GM12864 (cell line): Measurements from ENCODE around the gene CPEB4.

Experiments used
- DNase-seq: peaks from one replicate; pipeline ENCODE4 v3.0.0-alpha.2; 2011; ENCODE audit warnings: low read depth
- H3K4me3 ChIP-seq: 2 replicates; pipeline ENCODE4 v1.5.1; 2011; ENCODE audit warnings: mild to moderate bottlenecking, low read depth, low read length, control low read depth
- TF ChIP-seq, protein P1 (sequence below): IDR thresholded peaks from 2 replicates; pipeline ENCODE4 v1.5.1; 2011; ENCODE audit warnings: low read depth, mild to moderate bottlenecking, moderate library complexity, low read length, control low read depth, inconsistent platforms; ENCODE audit errors: missing control alignments

Gene CPEB4

DNA sequence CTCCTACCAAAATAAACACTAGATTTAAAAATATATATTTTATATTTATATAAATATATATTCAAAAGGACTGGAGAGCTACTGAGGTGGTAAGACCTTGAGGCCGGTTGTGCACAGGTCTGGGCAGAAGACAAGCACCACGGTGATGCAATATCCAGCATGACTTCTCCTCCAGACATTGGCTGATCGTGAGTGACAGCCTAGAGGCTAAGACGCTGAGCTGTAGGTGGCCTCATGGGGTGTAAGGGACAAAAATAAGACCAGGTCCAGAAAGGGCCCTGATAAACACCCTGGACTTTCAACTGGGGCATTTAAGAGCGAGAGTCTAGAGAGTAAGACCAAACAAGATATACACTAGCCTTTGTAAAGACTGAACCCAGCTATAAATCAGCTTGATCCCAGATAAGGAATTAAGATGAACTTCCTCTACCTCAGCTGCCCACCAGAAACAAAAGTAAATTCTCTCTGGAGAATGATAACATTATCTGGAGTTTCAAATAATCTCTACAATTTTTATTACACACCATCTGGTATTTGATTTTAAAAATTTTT is 86.6 kb downstream of the CPEB4 start:
- TF ChIP-seq, protein P1, sequence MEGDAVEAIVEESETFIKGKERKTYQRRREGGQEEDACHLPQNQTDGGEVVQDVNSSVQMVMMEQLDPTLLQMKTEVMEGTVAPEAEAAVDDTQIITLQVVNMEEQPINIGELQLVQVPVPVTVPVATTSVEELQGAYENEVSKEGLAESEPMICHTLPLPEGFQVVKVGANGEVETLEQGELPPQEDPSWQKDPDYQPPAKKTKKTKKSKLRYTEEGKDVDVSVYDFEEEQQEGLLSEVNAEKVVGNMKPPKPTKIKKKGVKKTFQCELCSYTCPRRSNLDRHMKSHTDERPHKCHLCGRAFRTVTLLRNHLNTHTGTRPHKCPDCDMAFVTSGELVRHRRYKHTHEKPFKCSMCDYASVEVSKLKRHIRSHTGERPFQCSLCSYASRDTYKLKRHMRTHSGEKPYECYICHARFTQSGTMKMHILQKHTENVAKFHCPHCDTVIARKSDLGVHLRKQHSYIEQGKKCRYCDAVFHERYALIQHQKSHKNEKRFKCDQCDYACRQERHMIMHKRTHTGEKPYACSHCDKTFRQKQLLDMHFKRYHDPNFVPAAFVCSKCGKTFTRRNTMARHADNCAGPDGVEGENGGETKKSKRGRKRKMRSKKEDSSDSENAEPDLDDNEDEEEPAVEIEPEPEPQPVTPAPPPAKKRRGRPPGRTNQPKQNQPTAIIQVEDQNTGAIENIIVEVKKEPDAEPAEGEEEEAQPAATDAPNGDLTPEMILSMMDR: no peak
- no peak overlapping the region for H3K4me3 ChIP-seq
- no peak for DNase-seq

- no peak for DNase-seq
- TF ChIP-seq, protein P1: no peak
- no peak overlapping the region for H3K4me3 ChIP-seq
Observed at GRCh38 chr5:173981185-173981761, 93.1 kb downstream of the CPEB4 start.

DNA sequence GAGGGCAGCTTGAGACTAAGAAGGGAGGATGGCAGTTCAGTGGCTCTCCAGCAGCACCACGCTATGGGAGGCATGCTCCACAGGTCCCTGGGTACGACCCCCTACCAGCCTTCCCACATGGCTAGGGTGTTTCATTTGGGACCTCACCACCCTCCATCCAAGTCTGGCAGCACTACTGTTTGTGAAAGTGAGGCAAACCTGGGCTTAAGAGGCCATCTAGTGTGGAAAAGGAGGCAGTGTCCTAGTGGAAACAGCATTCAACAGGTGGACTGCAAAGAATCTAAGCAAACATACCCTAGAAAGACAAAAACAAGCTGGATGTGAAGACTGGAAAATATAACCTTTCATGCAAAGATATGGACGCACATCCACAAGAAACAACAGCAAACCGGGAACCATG is 96.1 kb downstream of the CPEB4 start:
- no peak for DNase-seq
- H3K4me3 ChIP-seq: no peak overlapping the region
- TF ChIP-seq, protein P1: peak; percentile 38

DNA sequence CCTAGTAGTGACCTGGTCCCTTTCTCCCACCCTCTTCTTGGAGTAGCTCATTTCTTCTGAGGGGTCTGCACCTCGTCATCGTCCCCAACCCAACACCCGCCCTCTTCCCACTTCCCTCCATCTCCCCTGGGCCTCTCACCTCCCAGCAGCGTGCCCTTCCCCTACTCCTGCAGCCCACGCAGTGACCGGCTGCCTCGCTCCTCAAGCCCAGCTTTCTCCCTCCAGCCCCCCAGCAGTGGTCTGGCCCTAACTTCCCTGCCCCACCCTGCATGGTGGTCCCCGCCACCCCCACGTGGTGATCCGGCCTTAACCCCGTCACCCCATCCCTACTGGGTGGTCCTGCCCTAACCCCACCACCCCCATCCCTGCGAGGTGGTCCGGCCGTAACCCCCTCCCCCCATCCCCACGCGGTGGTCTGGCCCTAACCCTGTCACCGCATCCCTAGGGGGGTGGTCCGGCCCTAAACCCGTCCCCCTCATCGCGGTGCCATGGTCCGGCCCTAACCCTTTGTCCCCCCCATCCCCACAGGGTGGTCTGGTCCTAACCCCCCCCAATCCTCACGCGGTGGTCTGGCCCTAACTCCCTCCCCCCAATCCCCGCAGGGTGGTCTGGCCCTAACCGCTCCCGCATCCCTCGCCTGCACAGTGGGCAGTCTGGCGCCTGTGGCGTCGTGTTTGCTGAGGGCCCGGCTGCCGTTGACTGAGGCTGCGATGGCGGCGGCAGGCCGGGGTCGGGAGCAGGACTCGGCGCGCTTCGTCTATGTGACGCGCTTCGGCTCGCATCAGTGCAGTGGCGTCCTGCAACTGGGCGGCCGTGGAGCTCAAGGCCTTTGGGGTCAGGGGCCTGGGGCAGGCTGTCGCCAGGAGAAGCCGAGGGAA is 100.6 kb downstream of the CPEB4 start, which contains the start of gene C5orf47:
Gene C5orf47, plus strand, starts transcription at position 617 of the 878 bp plus-strand sequence. Its CDS starts 94 bp downstream, at position 711.
- H3K4me3 ChIP-seq: no peak within 1 kb of the TSS
- DNase-seq: no peak
- TF ChIP-seq, protein P1: no peak

- H3K4me3 ChIP-seq: no peak overlapping the region
- no peak for DNase-seq
- TF ChIP-seq, protein P1: no peak
Observed at GRCh38 chr5:173989432-173990082, 101.4 kb downstream of the CPEB4 start.

DNA sequence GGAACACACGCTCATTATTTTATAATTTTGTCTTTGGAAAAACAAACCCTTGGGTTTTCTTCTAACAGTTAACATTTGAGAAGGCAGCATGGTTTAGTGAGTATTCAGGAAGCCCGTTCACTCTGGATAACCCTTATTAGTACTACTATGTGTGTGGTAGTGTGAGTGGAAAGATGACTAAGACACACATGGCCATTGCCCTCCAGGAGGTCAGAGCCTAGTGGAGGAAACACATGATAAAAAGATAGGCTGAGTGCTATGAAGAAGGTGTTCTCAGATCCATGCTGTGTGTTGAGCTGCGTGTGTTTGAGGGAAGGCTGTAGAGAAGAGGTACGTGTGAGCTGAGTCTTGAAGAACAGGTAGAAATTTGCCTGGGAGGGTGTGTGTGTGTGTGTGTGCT is 109.2 kb downstream of the CPEB4 start:
- no peak overlapping the region for H3K4me3 ChIP-seq
- no peak for DNase-seq
- TF ChIP-seq, protein P1: no peak
